Muscle layer of duodenum (tissue), 2 donors: ENCODE results near the gene AQP4.

Source experiments
- H3K27ac ChIP-seq: one replicate; pipeline ENCODE4 v1.7.0; 2013; ENCODE audit warnings: mild to moderate bottlenecking, low read length
- H3K27me3 ChIP-seq: one replicate; pipeline ENCODE4 v1.7.0; 2013; ENCODE audit warnings: low read depth, mild to moderate bottlenecking, control low read depth, low read length
- H3K36me3 ChIP-seq, 2 donors: one replicate each; pipeline ENCODE4 v1.7.0; 2013; ENCODE audit warnings: low read length in 2 of 2, control low read depth in 1 of 2, mild to moderate bottlenecking in 1 of 2; ENCODE audit not compliant: insufficient read depth in 2 of 2, control insufficient read depth in 1 of 2
- H3K4me1 ChIP-seq, 2 donors: one replicate each; pipeline ENCODE4 v1.7.0; 2013; ENCODE audit warnings: low read length in 2 of 2, mild to moderate bottlenecking in 2 of 2, control low read depth in 1 of 2, moderate library complexity in 1 of 2; ENCODE audit not compliant: insufficient read depth in 2 of 2, control insufficient read depth in 1 of 2
- H3K4me3 ChIP-seq, 2 donors: one replicate each; pipeline ENCODE4 v1.7.0; 2013; ENCODE audit warnings: low read length in 2 of 2, low read depth in 1 of 2, mild to moderate bottlenecking in 1 of 2
- H3K9me3 ChIP-seq, 2 donors: one replicate each; pipeline ENCODE4 v1.7.0; 2013; ENCODE audit warnings: low read length in 2 of 2, control low read depth in 1 of 2, mild to moderate bottlenecking in 1 of 2; ENCODE audit not compliant: control insufficient read depth in 1 of 2
- donor health status: healthy.

The AQP4 gene, protein sequence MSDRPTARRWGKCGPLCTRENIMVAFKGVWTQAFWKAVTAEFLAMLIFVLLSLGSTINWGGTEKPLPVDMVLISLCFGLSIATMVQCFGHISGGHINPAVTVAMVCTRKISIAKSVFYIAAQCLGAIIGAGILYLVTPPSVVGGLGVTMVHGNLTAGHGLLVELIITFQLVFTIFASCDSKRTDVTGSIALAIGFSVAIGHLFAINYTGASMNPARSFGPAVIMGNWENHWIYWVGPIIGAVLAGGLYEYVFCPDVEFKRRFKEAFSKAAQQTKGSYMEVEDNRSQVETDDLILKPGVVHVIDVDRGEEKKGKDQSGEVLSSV

DNA sequence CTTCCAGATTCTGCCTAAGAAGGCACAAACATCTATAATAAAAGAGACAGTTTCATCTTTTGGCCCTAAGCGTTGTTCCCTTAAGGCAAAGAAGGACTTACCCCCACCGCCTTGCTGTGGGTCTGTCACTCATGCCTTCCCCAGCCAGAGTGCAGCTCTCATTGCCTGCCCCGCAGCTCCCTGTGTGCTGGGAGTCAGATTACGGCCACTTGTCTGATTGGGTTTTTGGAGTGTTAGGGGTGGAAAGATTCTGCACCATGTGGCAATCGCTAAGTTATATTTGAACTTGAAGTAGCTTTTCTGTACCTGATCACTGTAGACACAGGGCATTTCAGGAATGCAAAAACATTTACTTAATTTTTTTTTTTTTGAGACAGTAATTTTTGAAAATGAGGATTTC is at the start of gene AQP4:
TSS of gene AQP4 (minus strand) at position 151 of the 400 bp plus-strand sequence. CDS start at position 133, 18 bp downstream.
- no peaks in the 10 kb centered on the region for H3K36me3 ChIP-seq
- H3K27ac ChIP-seq, result no peak within 1 kb of the TSS
- peaks cover 3% of the 10 kb centered on the region for H3K27me3 ChIP-seq
- no peaks in the 10 kb centered on the region for H3K9me3 ChIP-seq
- H3K4me1 ChIP-seq, result peaks cover 0 to 5% of the 10 kb centered on the region in 2 donors
- no peak within 1 kb of the TSS for H3K4me3 ChIP-seq

DNA sequence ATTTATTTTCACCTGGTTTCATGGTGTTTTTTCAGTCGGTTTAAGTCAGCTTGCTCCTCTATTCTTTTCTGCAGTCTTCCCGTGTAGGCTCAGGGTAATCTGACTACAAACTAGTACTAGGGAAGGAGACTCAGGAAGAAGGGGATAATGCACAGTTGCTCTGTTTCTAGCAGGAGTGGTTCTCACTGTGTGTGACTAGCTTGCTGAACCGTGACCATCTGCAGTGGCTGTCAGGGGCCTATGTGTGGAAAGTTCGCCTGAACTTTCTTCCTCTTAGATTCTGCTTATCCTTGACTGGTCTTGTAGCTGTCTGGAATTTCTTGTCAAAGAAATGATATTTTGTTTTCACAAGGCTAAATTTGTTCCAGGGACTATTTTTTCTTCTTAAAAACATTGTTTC is 46.3 kb upstream of the AQP4 start:
- Histone ChIP-seq H3K36me3 (no peaks in the 10 kb centered on the region), H3K27ac (no peak overlapping the region), H3K9me3 (no peaks in the 10 kb centered on the region), H3K27me3 (no peaks in the 10 kb centered on the region), H3K4me1 (peaks cover 0 to 10% of the 10 kb centered on the region in 2 donors), H3K4me3 (no peak overlapping the region)

DNA sequence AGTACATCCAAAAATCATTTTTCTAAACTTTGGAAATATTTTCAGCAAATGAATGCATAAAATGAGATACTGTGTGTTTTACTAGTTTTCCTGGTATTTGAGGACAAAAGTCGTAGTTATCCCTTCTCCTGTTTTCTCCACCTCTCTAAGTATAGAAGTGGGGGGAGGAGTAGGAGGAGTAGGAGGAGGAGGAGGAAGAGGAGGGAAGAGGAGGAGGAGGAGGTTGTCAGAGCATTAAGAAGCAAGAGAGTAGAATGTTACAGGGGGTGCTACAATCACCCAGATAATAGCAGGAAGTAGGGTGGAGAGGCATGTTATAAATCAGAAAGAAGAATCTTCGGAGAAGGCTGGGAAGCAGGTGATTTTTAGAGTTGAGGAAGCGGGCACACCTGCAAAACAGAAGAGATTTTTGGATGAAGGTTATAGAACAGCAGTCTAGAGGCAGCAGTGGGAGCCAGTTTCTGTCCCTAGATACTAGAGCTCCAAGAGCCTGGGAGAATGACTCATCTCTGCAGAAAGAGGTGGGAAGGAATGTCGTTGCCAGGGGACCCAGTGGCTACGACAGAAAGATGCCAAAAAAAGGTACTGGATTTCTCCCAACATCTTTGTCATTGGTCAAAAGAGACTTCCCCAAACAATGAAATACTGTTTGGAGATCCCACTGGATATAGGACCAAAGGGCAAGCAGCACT is 44.2 kb upstream of the AQP4 start:
- Histone ChIP-seq H3K36me3 (no peaks in the 10 kb centered on the region), H3K9me3 (no peaks in the 10 kb centered on the region), H3K27me3 (no peaks in the 10 kb centered on the region), H3K4me3 (no peak overlapping the region), H3K4me1 (peaks cover 0 to 10% of the 10 kb centered on the region in 2 donors), H3K27ac (no peak overlapping the region)

DNA sequence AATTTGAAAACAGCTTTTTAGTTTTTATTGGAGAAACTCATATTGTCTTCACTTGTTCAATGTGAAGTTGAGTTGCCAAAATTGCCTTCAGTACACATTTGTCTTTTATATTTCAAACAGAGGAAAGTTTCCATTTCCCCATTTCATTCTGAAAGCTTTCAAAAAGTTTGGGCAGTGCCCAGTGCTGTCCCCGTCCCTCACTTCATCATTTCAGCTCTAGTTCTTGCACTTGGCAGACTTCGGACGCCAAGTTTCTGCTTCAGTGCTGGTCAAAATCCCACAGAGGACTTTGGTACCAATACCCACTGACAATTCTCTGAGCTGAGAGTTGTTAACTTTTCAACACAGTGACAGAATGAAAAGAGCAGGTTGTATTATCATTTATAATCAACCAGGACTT is 43.4 kb upstream of the AQP4 start:
- Histone ChIP-seq H3K4me3 (no peak overlapping the region), H3K36me3 (no peaks in the 10 kb centered on the region), H3K27me3 (no peaks in the 10 kb centered on the region), H3K9me3 (no peaks in the 10 kb centered on the region), H3K27ac (no peak overlapping the region), H3K4me1 (peaks cover 0 to 10% of the 10 kb centered on the region in 2 donors)

DNA sequence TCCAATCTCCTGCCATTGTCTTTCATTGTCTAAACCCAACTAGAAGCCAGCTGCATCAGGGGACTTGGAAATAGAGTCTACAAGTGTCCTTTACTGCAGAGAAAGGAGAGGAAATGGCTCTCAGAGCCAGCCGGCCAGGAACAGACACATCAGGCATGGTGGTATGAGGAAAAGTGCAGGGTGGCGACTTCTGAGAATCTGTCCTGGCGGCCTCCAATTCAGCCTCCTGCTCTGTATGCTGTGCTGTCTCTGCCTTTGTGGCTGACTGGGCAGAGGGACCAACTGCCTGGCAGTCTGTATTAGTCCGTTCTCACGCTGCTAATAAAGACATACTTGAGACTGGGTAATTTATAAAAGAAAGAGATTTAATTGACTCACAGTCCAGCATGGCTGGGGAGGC is 36.8 kb upstream of the AQP4 start:
- no peak overlapping the region for H3K27ac ChIP-seq
- H3K9me3 ChIP-seq, result peaks cover 0 to 4% of the 10 kb centered on the region in 2 donors
- no peaks in the 10 kb centered on the region for H3K27me3 ChIP-seq
- no peaks in the 10 kb centered on the region for H3K36me3 ChIP-seq
- no peaks in the 10 kb centered on the region for H3K4me1 ChIP-seq
- no peak overlapping the region for H3K4me3 ChIP-seq

DNA sequence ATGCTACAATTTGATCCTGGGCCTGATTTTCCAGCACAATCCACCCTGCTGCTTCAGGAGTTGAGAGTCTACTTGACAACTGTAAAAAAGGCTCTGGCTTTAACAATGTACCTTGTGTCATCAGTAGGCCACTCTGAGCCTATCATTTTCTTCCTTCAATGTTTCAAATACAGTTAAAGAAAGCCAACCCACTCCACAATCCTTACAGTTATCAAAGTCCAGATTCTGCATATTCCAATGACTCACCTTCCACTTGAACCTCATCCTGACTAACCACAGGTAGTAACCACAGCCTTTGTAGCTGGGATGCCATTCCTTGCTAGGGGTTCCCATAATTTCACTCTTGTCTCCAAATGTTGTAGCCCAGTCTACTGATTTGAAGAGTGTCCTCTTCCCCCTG is 35.5 kb upstream of the AQP4 start:
- H3K27me3 ChIP-seq, result no peaks in the 10 kb centered on the region
- H3K4me1 ChIP-seq, result no peaks in the 10 kb centered on the region
- H3K4me3 ChIP-seq, result no peak overlapping the region
- peaks cover 0 to 4% of the 10 kb centered on the region in 2 donors for H3K9me3 ChIP-seq
- no peak overlapping the region for H3K27ac ChIP-seq
- no peaks in the 10 kb centered on the region for H3K36me3 ChIP-seq

DNA sequence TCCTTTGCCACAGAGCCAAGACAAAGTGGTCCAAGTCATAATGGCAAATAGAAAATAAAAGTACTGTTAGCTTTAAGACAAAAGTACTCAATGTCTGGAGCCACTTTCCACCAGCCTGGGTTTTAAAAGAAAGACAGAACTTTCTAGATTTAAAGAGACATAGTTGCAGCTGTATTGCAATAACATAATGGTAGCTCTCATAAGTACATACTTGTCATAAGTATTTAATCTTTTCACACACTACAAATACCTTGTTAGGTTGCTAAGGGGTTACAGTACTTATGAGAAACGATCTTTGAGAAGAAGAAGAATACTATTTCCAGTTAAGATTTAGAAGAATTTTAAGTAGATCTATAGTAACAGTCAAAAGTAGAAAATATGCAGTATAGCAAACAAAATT is 28.9 kb upstream of the AQP4 start:
- Histone ChIP-seq H3K27me3 (no peaks in the 10 kb centered on the region), H3K27ac (no peak overlapping the region), H3K4me3 (no peak overlapping the region), H3K36me3 (no peaks in the 10 kb centered on the region), H3K9me3 (no peaks in the 10 kb centered on the region), H3K4me1 (no peaks in the 10 kb centered on the region)

DNA sequence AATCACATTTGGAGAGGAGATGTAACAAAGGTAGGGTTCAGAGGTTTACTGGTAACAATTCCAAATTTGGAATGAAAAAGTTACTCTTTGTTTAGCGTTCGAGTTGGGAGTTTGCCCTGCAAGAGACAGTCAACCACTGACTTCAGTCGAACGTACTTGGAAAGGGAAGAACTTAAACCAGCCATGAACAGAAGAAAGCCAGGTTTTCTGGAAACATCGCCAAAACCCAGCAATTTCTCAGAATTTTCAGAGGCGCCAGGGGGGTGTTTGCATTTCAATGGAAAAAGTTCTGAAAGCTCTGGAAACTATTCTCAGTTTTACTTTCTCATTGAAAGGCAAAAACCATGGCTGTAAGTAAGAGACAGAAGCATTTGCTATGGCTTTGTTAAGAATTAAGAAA is 28.5 kb upstream of the AQP4 start:
- H3K4me3 ChIP-seq, result no peak overlapping the region
- H3K36me3 ChIP-seq, result no peaks in the 10 kb centered on the region
- no peaks in the 10 kb centered on the region for H3K27me3 ChIP-seq
- H3K9me3 ChIP-seq, result no peaks in the 10 kb centered on the region
- no peak overlapping the region for H3K27ac ChIP-seq
- H3K4me1 ChIP-seq, result no peaks in the 10 kb centered on the region

DNA sequence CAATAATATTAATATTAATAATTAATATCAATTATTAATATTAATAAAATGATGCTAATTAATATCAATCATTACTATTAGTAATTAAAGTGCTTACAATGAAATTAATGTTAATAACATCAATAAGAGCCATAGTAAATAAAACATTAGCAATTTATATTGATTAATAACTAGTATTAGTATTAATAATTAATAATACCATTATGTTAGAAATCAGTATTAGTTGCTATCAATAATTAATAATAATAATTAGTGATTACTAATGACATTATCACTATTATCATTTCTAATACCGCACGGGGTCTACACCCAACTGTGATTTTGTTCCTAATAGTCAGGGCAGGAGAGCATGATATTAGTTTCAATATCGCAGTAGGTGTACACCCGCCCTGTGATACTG is 22.8 kb upstream of the AQP4 start:
- H3K27me3 ChIP-seq, result no peaks in the 10 kb centered on the region
- H3K36me3 ChIP-seq, result no peaks in the 10 kb centered on the region
- no peak overlapping the region for H3K27ac ChIP-seq
- no peak overlapping the region for H3K4me3 ChIP-seq
- H3K9me3 ChIP-seq, result no peaks in the 10 kb centered on the region
- no peaks in the 10 kb centered on the region for H3K4me1 ChIP-seq

DNA sequence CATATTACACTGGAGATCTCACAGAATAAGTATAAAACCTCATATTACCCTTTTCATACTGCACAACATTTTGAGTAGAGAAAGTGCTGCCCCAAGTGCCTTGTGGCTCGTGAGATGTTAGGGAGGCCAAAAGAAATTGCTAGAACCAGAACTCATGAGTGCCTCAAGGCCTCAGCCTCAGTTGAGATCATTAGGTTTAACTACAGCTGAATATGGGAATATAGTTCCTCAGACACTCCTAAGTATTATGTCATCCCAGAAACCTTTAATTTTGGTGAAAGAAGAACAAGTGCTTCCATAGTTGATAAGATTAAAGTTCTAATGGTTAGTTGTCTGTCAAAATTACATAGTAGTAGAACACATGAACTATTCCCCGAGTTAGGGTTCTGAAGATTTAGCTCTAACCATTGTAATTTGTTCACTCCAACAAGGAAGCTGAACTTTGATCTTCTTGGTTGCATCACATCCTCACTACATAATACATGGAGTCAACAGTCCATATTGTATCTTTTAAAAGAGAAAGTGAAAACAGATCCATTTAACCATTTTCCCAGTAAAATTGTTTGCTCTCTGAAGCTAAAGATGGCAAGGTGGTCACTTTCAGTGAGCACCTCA is 9.6 kb upstream of the AQP4 start:
- H3K27me3 ChIP-seq, result no peaks in the 10 kb centered on the region
- no peaks in the 10 kb centered on the region for H3K36me3 ChIP-seq
- H3K9me3 ChIP-seq, result no peaks in the 10 kb centered on the region
- peaks cover 0 to 4% of the 10 kb centered on the region in 2 donors for H3K4me1 ChIP-seq
- H3K4me3 ChIP-seq, result no peak overlapping the region
- no peak overlapping the region for H3K27ac ChIP-seq

DNA sequence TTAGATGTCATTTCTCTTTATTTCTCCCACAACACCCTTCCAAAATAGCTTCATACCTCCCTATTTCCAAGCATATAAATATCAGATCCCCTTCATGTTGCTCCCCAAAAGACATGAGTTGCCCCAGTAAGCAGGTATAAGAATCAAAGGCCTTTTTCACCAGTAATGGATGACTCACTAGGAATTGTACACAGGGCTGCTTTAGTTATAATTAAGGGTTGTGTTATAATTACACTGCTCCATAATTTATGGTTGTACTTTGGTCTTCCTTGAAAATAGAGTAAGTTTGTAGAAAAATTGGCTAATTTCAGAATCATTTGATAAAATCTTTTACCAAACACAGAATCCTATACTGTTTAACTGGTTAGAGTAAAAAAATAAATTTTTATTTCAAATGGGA is 8.8 kb upstream of the AQP4 start:
- H3K27me3 ChIP-seq, result no peaks in the 10 kb centered on the region
- peaks cover 0 to 4% of the 10 kb centered on the region in 2 donors for H3K4me1 ChIP-seq
- H3K4me3 ChIP-seq, result no peak overlapping the region
- H3K9me3 ChIP-seq, result no peaks in the 10 kb centered on the region
- no peaks in the 10 kb centered on the region for H3K36me3 ChIP-seq
- no peak overlapping the region for H3K27ac ChIP-seq
